ENCODE data around the gene FBXO47. TPM values are rescaled to one million over a fixed set of nuclear protein-coding genes. Genes with fewer than 3 reads are reported as not detected.

The FBXO47 gene
- total and polyA plus RNA-seq, 10 of the 15 experiments (the other 5 are each of a cell fraction or from before 2014, with no cell fraction given), result 0.04 to 0.06 (median 0.06) TPM; not detected in 7

DNA sequence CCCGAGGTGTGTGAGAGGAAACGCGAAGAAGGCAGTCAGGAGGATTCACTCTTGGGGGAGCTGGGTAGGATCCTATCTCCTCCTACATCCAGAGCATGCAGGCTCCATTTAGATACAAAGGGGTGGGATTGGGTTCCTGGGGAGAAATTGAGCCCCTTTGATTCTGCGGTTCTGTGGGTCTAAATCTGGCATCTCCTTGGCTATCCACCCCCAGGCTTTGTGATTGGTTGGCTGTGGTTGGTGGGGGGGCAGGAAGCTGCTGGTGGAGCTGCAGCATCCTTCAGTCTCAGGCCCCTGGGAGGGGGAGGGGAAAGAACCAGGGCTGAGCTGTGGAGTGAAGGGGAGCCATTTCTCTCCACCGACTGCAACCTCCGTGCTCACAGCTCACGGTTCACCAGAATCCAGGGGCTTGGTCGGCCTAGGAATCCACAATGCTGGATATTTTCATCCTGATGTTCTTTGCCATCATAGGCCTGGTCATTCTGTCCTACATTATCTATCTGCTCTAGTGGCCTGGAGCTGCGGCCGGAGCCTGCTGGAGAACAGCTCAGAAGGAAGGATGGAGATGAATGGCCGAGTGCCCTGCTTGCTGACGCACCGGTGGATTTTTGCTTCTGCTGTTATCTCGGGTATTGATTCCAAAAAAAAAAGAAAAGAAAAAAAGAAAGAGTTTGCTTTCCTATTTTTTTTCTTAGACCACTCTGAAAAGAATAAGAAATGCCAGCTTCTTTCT is 41.8 kb downstream of the FBXO47 start, which contains the start of gene LASP1NB:
Gene LASP1NB (plus strand): TSS at position 352 of the 733 bp plus-strand sequence.
- Histone ChIP-seq H3K9me3 (replicated peaks; ENCODE audit: control insufficient read depth, insufficient read depth, low read length) (no peaks in the 10 kb centered on the region), H3K27ac (ENCODE audit: control insufficient read depth, insufficient read depth) (no peak within 1 kb of the TSS), H3K79me2 (ENCODE audit: control insufficient read depth, insufficient read depth, low read length) (no peaks in the 10 kb centered on the region), H3K27me3 (replicated peaks in 1 of 2; ENCODE audit: control insufficient read depth in 2 of 2, insufficient read depth in 2 of 2, low read length in 1 of 2) (no peaks in the 10 kb centered on the region), H4K20me1 (ENCODE audit: control insufficient read depth, insufficient read depth) (no peaks in the 10 kb centered on the region; the same call in 1 of the 2 replicates), H2AFZ (ENCODE audit: control insufficient read depth, low read depth, low read length) (no peak within 1 kb of the TSS), H3K4me1 (ENCODE audit: control insufficient read depth, insufficient read depth, low read length) (peaks cover 3% of the 10 kb centered on the region), H3K4me2 (ENCODE audit: control insufficient read depth, insufficient read depth) (no peak within 1 kb of the TSS), H3K36me3 (ENCODE audit: control insufficient read depth in 2 of 2, insufficient read depth in 2 of 2, low read length in 1 of 2) (peaks cover 0 to 2% of the 10 kb centered on the region in 2 experiments; a peak in 2 of 4 replicates), H3K4me3 (no peak within 1 kb of the TSS), H3K9ac (ENCODE audit: control insufficient read depth, insufficient read depth, low read length) (no peak within 1 kb of the TSS)
- SMC1A ChIA-PET (ENCODE audit: uncharacterized antibody, unreplicated experiment), result interaction anchor here (0.7 to 1.9 kb wide), 7 partner anchors 12 to 128 kb away, joined by 3 to 6 read pairs (median 4); no protein-coding TSS in a partner anchor
- ATAC-seq, result no peak
- BruUV-seq (replicated peaks), result no TSS peak
- RAD21 ChIA-PET (ENCODE audit: unreplicated experiment), result interaction anchor here (0.7 to 2.4 kb wide), 3 partner anchors 53 to 58 kb away, joined by 3 to 6 read pairs (median 5); no protein-coding TSS in a partner anchor
- WGBS (ENCODE audit: insufficient coverage, insufficient replicate concordance, low lambda C conversion rate, missing lambda C conversion rate), result 81% methylated on average over 14 of the region's 14 CpGs
- in situ Hi-C loops (cut with MboI), result no loop called here
- POLR2A ChIA-PET, result interaction anchor here (0.5 kb wide), 1 partner anchor 139 kb away, joined by 3 read pairs; no protein-coding TSS in a partner anchor
- no peak for FAIRE-seq
- CTCF ChIA-PET, result interaction anchor here (0.7 to 3.9 kb wide), 7 partner anchors 9 to 319 kb away, joined by 3 to 14 read pairs (median 3); partner anchors contain the start of gene PLXDC1
- intact Hi-C loops (cut with micrococcal nuclease; ENCODE audit: unreplicated experiment), result no loop called here
- no peak for DNase-seq (ENCODE audit: low read depth, low spot score)
- no peak for TF ChIP-seq KLF5 (IDR thresholded peaks at IDR 0.05; ENCODE audit: partially characterized antibody)
- TF ChIP-seq RBBP5 (conservative IDR thresholded peaks at IDR 0.05), result no peak
- no peak for TF ChIP-seq SREBF1 (IDR thresholded peaks at IDR 0.05; ENCODE audit: low read length)
- TF ChIP-seq NFYB (IDR thresholded peaks at IDR 0.05; ENCODE audit: insufficient read depth, low read depth, low read length), result 0 out of 2 replicates have a peak, but pooled peaks have one; percentile 53
- no peak for TF ChIP-seq SMC3 (IDR thresholded peaks at IDR 0.05; ENCODE audit: borderline replicate concordance, low read length)
